GM18909 (cell line): ENCODE measurements around the gene MOSMO.
"Not testable (repeated sequence)": the region's sequence is repeated elsewhere in the genome, so short reads cannot be mapped to it uniquely, and the experiment has no call there.

Experiments
- ATAC-seq: cut with Tn5 transposase; IDR thresholded peaks from one replicate; pipeline ENCODE4 v1.9.1; 2021; ENCODE audit warnings: mild to moderate bottlenecking; ENCODE audit not compliant: unreplicated experiment, poor library complexity

The MOSMO gene

DNA sequence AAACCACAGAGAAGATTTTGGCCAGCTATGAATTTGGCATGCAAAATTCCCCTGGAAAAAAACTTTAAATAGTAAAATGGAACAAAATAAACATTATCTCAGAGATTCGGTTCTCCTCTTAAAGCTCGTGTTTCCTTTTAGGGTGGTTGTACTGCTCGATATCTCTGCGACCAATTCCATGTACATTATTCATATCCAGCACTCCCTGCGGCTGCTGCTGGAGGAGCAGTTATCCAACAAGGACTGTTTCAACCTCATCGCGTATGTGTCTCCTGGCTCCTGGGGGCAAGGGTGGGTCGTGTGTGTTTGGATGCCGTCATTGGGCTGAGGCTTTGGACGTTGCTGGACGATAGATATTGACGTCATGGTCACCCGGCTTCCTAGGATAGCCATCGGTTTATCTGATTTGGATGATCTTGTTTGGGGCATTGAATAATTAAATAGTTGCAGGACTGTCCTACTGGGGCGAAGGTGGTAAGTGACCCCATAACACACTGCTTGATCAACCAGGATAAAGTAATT, 118.2 kb downstream of the MOSMO start:
- no peak for ATAC-seq

DNA sequence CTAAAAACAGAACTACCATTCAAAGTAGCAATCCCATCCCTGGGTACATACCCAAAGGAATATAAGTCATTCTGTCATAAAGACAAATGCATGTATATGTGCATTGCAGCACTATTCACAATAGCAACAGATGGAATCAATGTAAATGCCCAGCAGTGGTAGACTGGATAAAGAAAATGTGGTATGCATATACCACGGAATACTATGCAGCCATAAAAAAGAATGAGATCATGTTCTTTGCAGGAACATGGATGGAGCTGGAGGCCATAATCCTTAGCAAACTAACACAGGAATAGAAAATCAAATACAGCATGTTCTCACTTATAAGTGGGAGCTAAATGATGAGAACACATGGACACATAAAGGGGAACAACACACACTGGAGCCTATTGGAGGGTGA, 120.6 kb downstream of the MOSMO start:
- ATAC-seq, result not testable (repeated sequence)

DNA sequence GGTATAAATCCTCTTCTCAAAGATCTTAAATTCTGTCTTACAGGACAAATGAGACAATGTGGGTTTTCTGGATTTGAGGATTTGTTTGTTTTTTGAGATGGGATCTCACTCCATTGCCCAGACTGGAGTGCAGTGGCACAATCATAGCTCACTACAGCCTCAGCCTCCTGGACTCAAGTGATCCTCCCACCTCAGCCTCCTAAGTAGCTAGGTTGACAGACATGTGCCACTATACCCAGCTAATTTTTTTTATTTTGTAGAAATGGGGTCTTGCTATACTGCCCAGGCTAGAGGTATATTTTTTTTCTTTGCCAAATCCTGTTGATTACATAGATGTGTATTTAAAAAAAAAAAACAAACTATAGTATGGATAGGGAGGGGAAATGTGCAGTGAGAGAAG, 122.6 kb downstream of the MOSMO start:
- ATAC-seq, result no peak

DNA sequence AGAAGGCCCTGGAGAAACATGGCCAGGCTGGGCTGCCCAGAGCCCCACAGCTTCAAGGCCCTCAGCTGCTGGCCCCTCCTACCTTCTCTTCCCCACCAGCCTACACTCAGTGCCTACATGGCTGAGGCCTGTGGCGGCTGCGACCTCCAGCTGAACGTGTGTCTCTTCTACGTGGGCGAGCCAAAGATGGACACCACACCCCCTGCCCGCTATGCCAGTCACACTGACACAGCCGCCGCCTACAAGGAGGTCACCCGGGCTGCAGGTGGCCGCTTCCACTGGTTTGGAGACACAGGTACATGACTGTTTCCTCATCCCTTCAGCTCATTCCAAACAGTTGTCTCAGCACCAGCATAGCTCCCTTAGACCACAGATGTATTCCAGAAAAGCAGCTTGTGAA, 124.9 kb downstream of the MOSMO start:
- no peak for ATAC-seq
